ENCODE results near the gene OR2T2. TPM values are rescaled to one million over a fixed set of nuclear protein-coding genes. Genes with fewer than 3 reads are reported as not detected.

Gene OR2T2
- total RNA-seq, 1 experiment from 2014 or later = not detected

GRCh38 chr1:248406721-248407692, 38.4 kb upstream of the OR2T2 start:
- BruUV-seq (replicated peaks) = no TSS peak
- intact Hi-C loops (cut with micrococcal nuclease; ENCODE audit: unreplicated experiment) (no loop called here), in situ Hi-C loops (cut with HindIII; ENCODE audit: low pct_unique_long_range_greater_than_20kb, low sequenced_read_pairs) (no loop called here)
- ATAC-seq (no peak), DNase-seq (ENCODE audit: low read depth, low spot score) (no peak)
- H3K4me1 ChIP-seq (ENCODE audit: control insufficient read depth, insufficient read depth, low read length) = no peaks in the 10 kb centered on the region
- no peaks in the 10 kb centered on the region; the same call in 1 of the 2 replicates for H3K9me3 ChIP-seq (ENCODE audit: control insufficient read depth, insufficient read depth, low read depth, low read length)
- TF ChIP-seq SIN3A (IDR thresholded peaks at IDR 0.05; ENCODE audit: borderline replicate concordance, insufficient read depth, low read depth, low read length) (no peak), TCF7L2 (IDR thresholded peaks at IDR 0.05; ENCODE audit: low read depth, low read length) (no peak), POLR2AphosphoS5 (IDR thresholded peaks at IDR 0.05; ENCODE audit: low read depth, low read length) (no peak), CTCF (IDR thresholded peaks at IDR 0.05) (no peak), REST (IDR thresholded peaks at IDR 0.05; ENCODE audit: insufficient read depth in 1 of 2, low read depth in 2 of 2, low read length in 1 of 2) (no peak)
- ChIA-PET CTCF (no interaction called here), POLR2A (no interaction called here)
- H3K27ac ChIP-seq (ENCODE audit: low read length) = no peak overlapping the region
- H3K27me3 ChIP-seq (ENCODE audit: control insufficient read depth, insufficient read depth, low read length) = no peaks in the 10 kb centered on the region
- H3K36me3 ChIP-seq (ENCODE audit: control insufficient read depth, insufficient read depth, low read length) = no peaks in the 10 kb centered on the region
- no peak overlapping the region for H3K4me3 ChIP-seq (ENCODE audit: low read depth in 2 of 2, low read length in 2 of 2)

GRCh38 chr1:248416226-248416625, 29.2 kb upstream of the OR2T2 start:
- DNase-seq (ENCODE audit: low read depth, low spot score) = no peak
- intact Hi-C loops (cut with micrococcal nuclease; ENCODE audit: unreplicated experiment) (no loop called here), in situ Hi-C loops (cut with HindIII; ENCODE audit: low pct_unique_long_range_greater_than_20kb, low sequenced_read_pairs) (no loop called here)
- peaks cover 6% of the 10 kb centered on the region; the same call in 1 of the 2 replicates for H3K9me3 ChIP-seq (ENCODE audit: control insufficient read depth, insufficient read depth, low read depth, low read length)
- no peak overlapping the region for H3K27ac ChIP-seq (ENCODE audit: low read length)
- no peak for ATAC-seq
- CTCF ChIA-PET = no interaction called here
- H3K36me3 ChIP-seq (ENCODE audit: control insufficient read depth, insufficient read depth, low read length) = no peaks in the 10 kb centered on the region
- no peak overlapping the region for H3K4me3 ChIP-seq (ENCODE audit: low read depth in 2 of 2, low read length in 2 of 2)
- POLR2A ChIA-PET = no interaction called here
- no TSS peak for BruUV-seq (replicated peaks)
- TF ChIP-seq REST (IDR thresholded peaks at IDR 0.05; ENCODE audit: insufficient read depth in 1 of 2, low read depth in 2 of 2, low read length in 1 of 2) (no peak), POLR2AphosphoS5 (IDR thresholded peaks at IDR 0.05; ENCODE audit: low read depth, low read length) (no peak), CTCF (IDR thresholded peaks at IDR 0.05) (no peak), TCF7L2 (IDR thresholded peaks at IDR 0.05; ENCODE audit: low read depth, low read length) (no peak), SIN3A (IDR thresholded peaks at IDR 0.05; ENCODE audit: borderline replicate concordance, insufficient read depth, low read depth, low read length) (no peak)
- no peaks in the 10 kb centered on the region for H3K27me3 ChIP-seq (ENCODE audit: control insufficient read depth, insufficient read depth, low read length)
- no peaks in the 10 kb centered on the region for H3K4me1 ChIP-seq (ENCODE audit: control insufficient read depth, insufficient read depth, low read length)
